Activated T-cell treated with anti-CD3 and anti-CD28 coated beads for 4 hours (primary cell): ENCODE data around the gene TRIP6.
"Not testable (repeated sequence)": the region's sequence is repeated elsewhere in the genome, so short reads cannot be mapped to it uniquely, and the experiment has no call there.

Experiments
- DNase-seq: peaks from one replicate; pipeline ENCODE4 v3.0.0-alpha.2; 2020

Gene TRIP6

GRCh38 chr7:100839361-100839760, 27.8 kb upstream of the TRIP6 start:
- no peak for DNase-seq

GRCh38 chr7:100840470-100841100, 26.6 kb upstream of the TRIP6 start:
- no peak for DNase-seq

- DNase-seq, result no peak
Measured at GRCh38 chr7:100847360-100847759, 19.8 kb upstream of the TRIP6 start.

GRCh38 chr7:100852048-100852872, 14.9 kb upstream of the TRIP6 start, which contains the start of gene SLC12A9:
TSS of gene SLC12A9 (plus strand) at chr7:100852713. CDS start at chr7:100854198, 1,485 bp downstream.
- peak; percentile 74 for DNase-seq

- DNase-seq, result no peak
Measured at GRCh38 chr7:100854146-100854895, 12.9 kb upstream of the TRIP6 start.

GRCh38 chr7:100854899-100855298, 12.3 kb upstream of the TRIP6 start:
- DNase-seq, result not testable (repeated sequence)

- DNase-seq, result no peak
Measured at GRCh38 chr7:100855515-100855914, 11.7 kb upstream of the TRIP6 start.

GRCh38 chr7:100856871-100857282, 10.3 kb upstream of the TRIP6 start:
- DNase-seq, result no peak

- DNase-seq, result no peak
Measured at GRCh38 chr7:100859856-100860255, 7.3 kb upstream of the TRIP6 start.

GRCh38 chr7:100860702-100861615, 6.2 kb upstream of the TRIP6 start:
- no peak for DNase-seq

- DNase-seq, result no peak
Measured at GRCh38 chr7:100861616-100861985, 5.6 kb upstream of the TRIP6 start.

- no peak for DNase-seq
Measured at GRCh38 chr7:100863406-100863950, 3.7 kb upstream of the TRIP6 start.

GRCh38 chr7:100864263-100864845, 2.8 kb upstream of the TRIP6 start:
- DNase-seq, result no peak

GRCh38 chr7:100865372-100865911, 1.7 kb upstream of the TRIP6 start:
- DNase-seq, result no peak

- DNase-seq, result no peak
Measured at GRCh38 chr7:100865938-100866728, 1.1 kb upstream of the TRIP6 start.

GRCh38 chr7:100866729-100867039, 503 bp upstream of the TRIP6 start:
- no peak for DNase-seq

- no peak for DNase-seq
Measured at GRCh38 chr7:100867776-100868485, 744 bp downstream of the TRIP6 start.

GRCh38 chr7:100873599-100874299, 6.6 kb downstream of the TRIP6 start:
- no peak for DNase-seq

- DNase-seq, result no peak
Measured at GRCh38 chr7:100874300-100874576, 7.1 kb downstream of the TRIP6 start.
